Mesenchymal stem cell (in vitro differentiated cells and primary cell): ENCODE measurements around the gene FRAS1.

ENCODE experiments used
- DNase-seq: peaks from one replicate; pipeline ENCODE4 v3.0.0-alpha.2; 2013
- H2AFZ ChIP-seq: one replicate; pipeline ENCODE4 v1.6.1; 2013; ENCODE audit warnings: low read depth, mild to moderate bottlenecking, control low read depth, inconsistent platforms, low read length, moderate library complexity
- H2AK5ac ChIP-seq: 2 replicates; pipeline ENCODE4 v1.6.1; 2013; ENCODE audit warnings: low read length, moderate library complexity, mild to moderate bottlenecking, inconsistent platforms; ENCODE audit not compliant: severe bottlenecking
- H2BK120ac ChIP-seq: one replicate; pipeline ENCODE4 v1.6.1; 2013; ENCODE audit warnings: low read depth, mild to moderate bottlenecking, inconsistent platforms, low read length, moderate library complexity
- H2BK12ac ChIP-seq, 2 experiments: one replicate each; pipeline ENCODE4 v1.6.1; 2013; ENCODE audit warnings: inconsistent platforms in 2 of 2, low read length in 2 of 2, mild to moderate bottlenecking in 2 of 2, moderate library complexity in 2 of 2, control low read depth in 1 of 2
- H2BK15ac ChIP-seq: one replicate; pipeline ENCODE4 v1.6.1; 2013; ENCODE audit warnings: mild to moderate bottlenecking, low read depth, inconsistent platforms; ENCODE audit not compliant: poor library complexity, severe bottlenecking
- H2BK5ac ChIP-seq: 2 replicates; pipeline ENCODE4 v1.6.1; 2013; ENCODE audit warnings: low read depth, mild to moderate bottlenecking, low read length, control low read depth, inconsistent platforms; ENCODE audit not compliant: poor library complexity, severe bottlenecking
- H3K14ac ChIP-seq, 2 experiments: one replicate each; pipeline ENCODE4 v1.6.1; 2013; ENCODE audit warnings: inconsistent platforms in 2 of 2, low read length in 2 of 2, control low read depth in 1 of 2, mild to moderate bottlenecking in 1 of 2, moderate library complexity in 1 of 2
- H3K18ac ChIP-seq, 2 experiments: one replicate each; pipeline ENCODE4 v1.6.1; 2013; ENCODE audit warnings: inconsistent platforms in 2 of 2, low read length in 2 of 2, control low read depth in 1 of 2, low read depth in 1 of 2, mild to moderate bottlenecking in 1 of 2
- H3K23ac ChIP-seq, 2 experiments: one replicate each; pipeline ENCODE4 v1.6.1; 2013; ENCODE audit warnings: inconsistent platforms in 2 of 2, low read length in 2 of 2, mild to moderate bottlenecking in 2 of 2, moderate library complexity in 2 of 2, control low read depth in 1 of 2
- H3K27ac ChIP-seq: 2 replicates; pipeline ENCODE4 v1.5.1; 2013; ENCODE audit warnings: mild to moderate bottlenecking, moderate library complexity, low read length, control low read depth, inconsistent platforms; ENCODE audit not compliant: poor library complexity, severe bottlenecking
- H3K27me3 ChIP-seq, 2 experiments: 2 replicates each; pipeline versions ENCODE4 v1.6.1 to v1.7.0; 2013; ENCODE audit warnings: low read length in 2 of 2, mild to moderate bottlenecking in 2 of 2, moderate library complexity in 2 of 2, control low read depth in 1 of 2, inconsistent platforms in 1 of 2; ENCODE audit not compliant: control insufficient read depth in 1 of 2, insufficient read depth in 1 of 2
- H3K36me3 ChIP-seq, 2 experiments: 2 replicates each; pipeline versions ENCODE4 v1.6.1 to v1.7.0; 2013; ENCODE audit warnings: low read length in 2 of 2, control low read depth in 1 of 2, inconsistent platforms in 1 of 2, low read depth in 1 of 2, mild to moderate bottlenecking in 1 of 2; ENCODE audit not compliant: insufficient read depth in 2 of 2, control insufficient read depth in 1 of 2
- H3K4ac ChIP-seq, 2 experiments: one replicate each; pipeline ENCODE4 v1.6.1; 2013; ENCODE audit warnings: inconsistent platforms in 2 of 2, low read length in 2 of 2, mild to moderate bottlenecking in 2 of 2, moderate library complexity in 2 of 2, control low read depth in 1 of 2, low read depth in 1 of 2
- H3K4me1 ChIP-seq: 2 replicates; pipeline ENCODE4 v1.6.1; 2013; ENCODE audit warnings: low read depth, low read length, control low read depth; ENCODE audit not compliant: control insufficient read depth, insufficient read depth
- H3K4me2 ChIP-seq: 2 replicates; pipeline ENCODE4 v1.6.1; 2013; ENCODE audit warnings: low read length, mild to moderate bottlenecking, inconsistent platforms; ENCODE audit not compliant: poor library complexity, severe bottlenecking
- H3K4me3 ChIP-seq, 2 experiments: 2 replicates each; pipeline versions ENCODE4 v1.5.1 to v1.7.0; 2013; ENCODE audit warnings: low read length in 2 of 2, mild to moderate bottlenecking in 2 of 2, control low read depth in 1 of 2, low read depth in 1 of 2; ENCODE audit not compliant: insufficient read depth in 1 of 2
- H3K79me1 ChIP-seq: replicated peaks from 2 replicates; pipeline ENCODE4 v1.6.1; 2013; ENCODE audit warnings: mild to moderate bottlenecking, control low read depth, low read length, inconsistent platforms; ENCODE audit not compliant: poor library complexity, severe bottlenecking
- H3K9ac ChIP-seq: 2 replicates; pipeline ENCODE4 v1.7.0; 2013; ENCODE audit warnings: mild to moderate bottlenecking, low read length, moderate library complexity
- H3K9me3 ChIP-seq: 2 replicates; pipeline ENCODE4 v1.7.0; 2013; ENCODE audit warnings: mild to moderate bottlenecking, low read length; ENCODE audit not compliant: control insufficient read depth
- H4K8ac ChIP-seq: one replicate; pipeline ENCODE4 v1.6.1; 2013; ENCODE audit warnings: inconsistent platforms, mild to moderate bottlenecking, low read length, moderate library complexity
- H4K91ac ChIP-seq: one replicate; pipeline ENCODE4 v1.6.1; 2013; ENCODE audit warnings: mild to moderate bottlenecking, low read length, inconsistent platforms
- WGBS: methylation state at CpG from one replicate; pipeline ENCODE4 v1.1.7; 2013; ENCODE audit warnings: mixed read lengths; 5-methylcytosine and 5-hydroxymethylcytosine counted together

The FRAS1 gene

DNA sequence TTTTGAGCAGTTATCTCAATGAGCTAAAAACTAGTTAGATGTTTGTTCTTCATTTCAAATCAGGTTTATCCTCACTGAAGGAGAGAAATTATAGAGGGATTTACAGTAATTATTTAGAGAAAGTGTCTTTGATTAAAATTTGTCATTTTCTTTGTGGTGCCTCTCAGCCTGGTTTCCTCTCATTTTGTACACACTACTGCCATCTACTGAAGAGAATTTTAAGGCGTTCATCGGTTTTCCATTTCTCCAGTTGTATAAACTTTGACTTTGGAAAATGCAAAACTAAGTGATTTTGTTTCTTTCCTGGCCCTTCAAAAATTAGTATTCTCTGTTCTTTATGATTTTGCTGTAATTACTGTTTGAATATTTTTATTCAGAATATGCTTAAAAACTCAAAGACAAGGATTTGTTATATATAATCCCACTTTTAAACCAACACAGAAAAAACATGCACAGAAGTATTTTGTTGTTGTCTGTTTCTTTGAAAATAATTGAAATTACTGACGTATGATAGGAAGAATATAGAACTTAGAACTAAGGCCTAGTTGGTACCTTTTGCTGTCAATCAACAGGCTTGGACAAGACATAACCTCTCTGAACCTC, 460.0 kb downstream of the FRAS1 start:
- no peak overlapping the region for H4K8ac ChIP-seq
- H3K14ac ChIP-seq = no peak overlapping the region
- peak; percentile 49 for DNase-seq
- H3K9ac ChIP-seq = no peak overlapping the region
- no peak overlapping the region for H3K18ac ChIP-seq
- H3K79me1 ChIP-seq = no peaks in the 10 kb centered on the region
- H2AFZ ChIP-seq = no peak overlapping the region
- H3K36me3 ChIP-seq = peaks cover 0 to 9% of the 10 kb centered on the region in 2 experiments
- H2BK15ac ChIP-seq = no peak overlapping the region
- no peak overlapping the region for H3K4me3 ChIP-seq
- H4K91ac ChIP-seq = no peak overlapping the region
- no CpG with 5 or more reads among the region's 3 CpGs for WGBS
- H2AK5ac ChIP-seq = no peak overlapping the region
- no peaks in the 10 kb centered on the region for H3K9me3 ChIP-seq
- no peaks in the 10 kb centered on the region for H3K27me3 ChIP-seq
- no peak overlapping the region for H3K4me2 ChIP-seq
- H3K27ac ChIP-seq = no peak overlapping the region
- no peak overlapping the region for H2BK12ac ChIP-seq
- H2BK5ac ChIP-seq = no peak overlapping the region
- no peak overlapping the region for H3K4ac ChIP-seq
- no peaks in the 10 kb centered on the region for H3K4me1 ChIP-seq
- H3K23ac ChIP-seq = no peak overlapping the region
- H2BK120ac ChIP-seq = no peak overlapping the region

DNA sequence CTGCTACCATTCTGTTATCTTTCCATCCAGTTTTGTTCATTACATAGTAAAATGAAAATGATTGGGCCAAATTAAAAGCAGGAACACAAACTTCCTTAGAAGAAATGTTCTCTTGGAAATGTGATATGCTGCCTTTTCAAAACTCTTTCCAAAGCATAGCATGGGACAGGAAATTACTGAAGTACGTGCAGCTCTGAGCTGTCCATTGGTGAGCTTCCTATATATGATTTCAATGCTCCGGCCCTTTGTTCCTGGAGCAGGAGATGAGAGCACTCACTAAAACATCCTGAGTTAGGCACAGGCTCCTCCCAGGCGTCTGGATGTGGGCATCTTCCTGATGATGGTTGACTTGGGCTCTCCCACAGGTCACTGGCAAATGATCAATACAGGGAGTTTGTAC, 461.4 kb downstream of the FRAS1 start:
- no peak overlapping the region for H2BK15ac ChIP-seq
- H2BK5ac ChIP-seq = no peak overlapping the region
- no peak overlapping the region for H2AK5ac ChIP-seq
- no peak overlapping the region for H2BK120ac ChIP-seq
- no peak overlapping the region for H2AFZ ChIP-seq
- WGBS = 86% methylated on average over 3 of the region's 3 CpGs
- H3K9ac ChIP-seq = no peak overlapping the region
- no peak overlapping the region for H3K18ac ChIP-seq
- no peak overlapping the region for H3K23ac ChIP-seq
- H3K4me2 ChIP-seq = no peak overlapping the region
- DNase-seq = no peak
- no peak overlapping the region for H3K14ac ChIP-seq
- no peaks in the 10 kb centered on the region for H3K9me3 ChIP-seq
- H3K27me3 ChIP-seq = no peaks in the 10 kb centered on the region
- no peak overlapping the region for H3K27ac ChIP-seq
- no peak overlapping the region for H4K8ac ChIP-seq
- H3K4me3 ChIP-seq = no peak overlapping the region
- H3K79me1 ChIP-seq = no peaks in the 10 kb centered on the region
- H3K36me3 ChIP-seq = peaks cover 0 to 6% of the 10 kb centered on the region in 2 experiments
- no peaks in the 10 kb centered on the region for H3K4me1 ChIP-seq
- no peak overlapping the region for H2BK12ac ChIP-seq
- no peak overlapping the region for H3K4ac ChIP-seq
- no peak overlapping the region for H4K91ac ChIP-seq

DNA sequence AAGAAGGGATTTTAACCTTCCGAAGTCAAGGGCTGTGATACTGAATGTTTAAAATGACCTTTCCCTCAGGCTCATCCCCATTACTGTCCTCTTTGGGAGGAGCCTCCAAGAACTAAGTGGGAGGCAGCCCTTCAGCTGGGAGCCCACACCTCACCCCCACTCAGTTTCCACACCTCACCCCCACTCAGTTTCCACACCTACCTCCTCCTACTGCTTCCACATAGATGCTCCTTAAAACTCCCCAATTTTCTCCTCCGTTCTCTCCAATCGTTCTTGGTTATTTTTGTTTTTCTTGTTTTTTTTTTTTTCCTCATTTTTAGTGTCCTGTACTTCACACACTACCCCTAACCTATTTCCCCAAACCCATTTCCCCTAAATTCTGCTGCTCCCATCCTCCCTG, 462.8 kb downstream of the FRAS1 start:
- H3K9me3 ChIP-seq = no peaks in the 10 kb centered on the region
- H3K27me3 ChIP-seq = no peaks in the 10 kb centered on the region
- no peaks in the 10 kb centered on the region for H3K79me1 ChIP-seq
- H2AFZ ChIP-seq = no peak overlapping the region
- H4K8ac ChIP-seq = no peak overlapping the region
- H4K91ac ChIP-seq = no peak overlapping the region
- H3K36me3 ChIP-seq = peaks cover 0 to 2% of the 10 kb centered on the region in 2 experiments
- DNase-seq = no peak
- H3K4me1 ChIP-seq = no peaks in the 10 kb centered on the region
- H3K27ac ChIP-seq = no peak overlapping the region
- no peak overlapping the region for H3K4me2 ChIP-seq
- no peak overlapping the region for H2BK12ac ChIP-seq
- no peak overlapping the region for H3K4ac ChIP-seq
- H3K18ac ChIP-seq = no peak overlapping the region
- H3K9ac ChIP-seq = no peak overlapping the region
- H2BK5ac ChIP-seq = no peak overlapping the region
- no peak overlapping the region for H2BK120ac ChIP-seq
- no peak overlapping the region for H2AK5ac ChIP-seq
- no peak overlapping the region for H3K14ac ChIP-seq
- no peak overlapping the region for H2BK15ac ChIP-seq
- H3K4me3 ChIP-seq = no peak overlapping the region
- no peak overlapping the region for H3K23ac ChIP-seq
- over 99% methylated on average over 3 of the region's 3 CpGs for WGBS

DNA sequence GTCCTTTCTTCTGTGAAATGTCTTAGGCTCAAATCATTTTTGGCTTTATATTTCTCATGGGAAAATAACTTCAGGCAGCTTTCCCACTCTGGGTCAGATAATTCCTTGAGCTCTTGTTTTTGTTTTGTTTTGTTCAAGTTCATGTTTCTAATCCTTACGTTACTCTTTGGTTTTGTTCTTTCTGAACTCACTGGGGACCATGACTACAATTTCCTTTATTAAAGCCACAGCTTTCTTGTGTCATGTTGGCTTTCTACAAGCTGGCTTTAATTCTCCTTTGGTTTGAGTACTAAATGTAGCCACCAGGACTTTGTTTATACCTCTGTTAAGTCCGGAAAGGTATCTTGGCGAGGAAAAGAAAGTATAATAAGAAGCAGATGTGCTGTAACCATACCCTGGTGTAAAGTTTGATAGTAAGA, 463.7 kb downstream of the FRAS1 start:
- H3K23ac ChIP-seq = no peak overlapping the region
- H3K18ac ChIP-seq = no peak overlapping the region
- H3K4ac ChIP-seq = no peak overlapping the region
- DNase-seq = no peak
- no peak overlapping the region for H3K27ac ChIP-seq
- no peak overlapping the region for H3K4me2 ChIP-seq
- peak overlapping the region; percentile 42 for H3K9ac ChIP-seq
- no peaks in the 10 kb centered on the region for H3K27me3 ChIP-seq
- H3K79me1 ChIP-seq = no peaks in the 10 kb centered on the region
- no peak overlapping the region for H3K14ac ChIP-seq
- H2BK5ac ChIP-seq = no peak overlapping the region
- 86% methylated on average over 3 of the region's 3 CpGs for WGBS
- no peak overlapping the region for H2BK12ac ChIP-seq
- H2BK120ac ChIP-seq = no peak overlapping the region
- H4K91ac ChIP-seq = no peak overlapping the region
- no peak overlapping the region for H2BK15ac ChIP-seq
- H3K4me3 ChIP-seq = no peak overlapping the region
- no peak overlapping the region for H4K8ac ChIP-seq
- H2AK5ac ChIP-seq = no peak overlapping the region
- H3K4me1 ChIP-seq = no peaks in the 10 kb centered on the region
- no peaks in the 10 kb centered on the region for H3K9me3 ChIP-seq
- H3K36me3 ChIP-seq = peaks cover 0 to 2% of the 10 kb centered on the region in 2 experiments
- no peak overlapping the region for H2AFZ ChIP-seq
